Cardiac fibroblast (primary cell): Measurements from ENCODE around the gene SLC47A2.

Experiments used
- DNase-seq, 2 donors: peaks; one replicate each; pipeline versions ENCODE4 v3.0.0 to v3.0.0-alpha.2; 2010; ENCODE audit warnings: low read depth in 2 of 2
- H3K4me3 ChIP-seq, 2 donors: replicated peaks in 1 of 2; 1 replicate in 1 of 2; 2 replicates in 1 of 2; pipeline ENCODE4 v1.5.1; 2011; ENCODE audit warnings: low read depth in 2 of 2, low read length in 2 of 2, mild to moderate bottlenecking in 2 of 2, moderate library complexity in 1 of 2
- TF ChIP-seq, protein P1 (sequence below): IDR thresholded peaks from one replicate; pipeline ENCODE4 v1.5.1; 2011; ENCODE audit warnings: low read depth, mild to moderate bottlenecking, low read length, inconsistent platforms

Gene SLC47A2

DNA sequence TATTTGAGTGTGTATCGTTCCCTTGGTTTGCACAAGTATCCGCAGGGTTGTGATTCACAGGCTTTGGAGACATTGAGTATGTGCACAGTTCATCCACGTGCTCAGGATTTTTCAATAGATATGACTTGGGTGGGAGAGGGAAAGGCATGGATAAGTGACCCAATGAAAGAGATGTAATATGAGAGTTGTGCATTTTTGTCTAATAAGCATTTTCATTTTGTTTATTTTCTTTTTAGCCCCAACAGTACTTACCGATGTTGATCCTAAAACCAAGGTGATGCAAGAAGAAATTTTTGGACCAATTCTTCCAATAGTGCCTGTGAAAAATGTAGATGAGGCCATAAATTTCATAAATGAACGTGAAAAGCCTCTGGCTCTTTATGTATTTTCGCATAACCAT lies 53.3 kb downstream of the SLC47A2 start:
- no peak overlapping the region for H3K4me3 ChIP-seq
- TF ChIP-seq, protein P1, sequence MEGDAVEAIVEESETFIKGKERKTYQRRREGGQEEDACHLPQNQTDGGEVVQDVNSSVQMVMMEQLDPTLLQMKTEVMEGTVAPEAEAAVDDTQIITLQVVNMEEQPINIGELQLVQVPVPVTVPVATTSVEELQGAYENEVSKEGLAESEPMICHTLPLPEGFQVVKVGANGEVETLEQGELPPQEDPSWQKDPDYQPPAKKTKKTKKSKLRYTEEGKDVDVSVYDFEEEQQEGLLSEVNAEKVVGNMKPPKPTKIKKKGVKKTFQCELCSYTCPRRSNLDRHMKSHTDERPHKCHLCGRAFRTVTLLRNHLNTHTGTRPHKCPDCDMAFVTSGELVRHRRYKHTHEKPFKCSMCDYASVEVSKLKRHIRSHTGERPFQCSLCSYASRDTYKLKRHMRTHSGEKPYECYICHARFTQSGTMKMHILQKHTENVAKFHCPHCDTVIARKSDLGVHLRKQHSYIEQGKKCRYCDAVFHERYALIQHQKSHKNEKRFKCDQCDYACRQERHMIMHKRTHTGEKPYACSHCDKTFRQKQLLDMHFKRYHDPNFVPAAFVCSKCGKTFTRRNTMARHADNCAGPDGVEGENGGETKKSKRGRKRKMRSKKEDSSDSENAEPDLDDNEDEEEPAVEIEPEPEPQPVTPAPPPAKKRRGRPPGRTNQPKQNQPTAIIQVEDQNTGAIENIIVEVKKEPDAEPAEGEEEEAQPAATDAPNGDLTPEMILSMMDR = no peak
- DNase-seq = no peak

DNA sequence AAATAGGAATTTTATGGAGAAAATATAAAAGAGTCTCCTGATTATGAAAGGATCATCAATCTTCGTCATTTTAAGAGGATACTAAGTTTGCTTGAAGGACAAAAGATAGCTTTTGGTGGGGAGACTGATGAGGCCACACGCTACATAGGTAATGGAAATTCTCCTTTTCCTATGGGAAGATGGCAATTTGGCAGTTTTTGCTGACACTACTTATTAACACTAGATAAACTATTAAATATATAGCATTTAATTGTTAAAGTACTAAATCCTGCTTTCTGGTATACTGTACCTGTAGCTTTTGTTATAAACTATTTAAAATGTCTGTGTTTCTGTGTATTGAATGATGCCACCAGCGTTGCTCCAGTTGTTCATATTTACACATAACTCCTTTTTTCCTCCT lies 55.3 kb downstream of the SLC47A2 start:
- TF ChIP-seq, protein P1 = no peak
- H3K4me3 ChIP-seq = no peak overlapping the region
- no peak for DNase-seq

DNA sequence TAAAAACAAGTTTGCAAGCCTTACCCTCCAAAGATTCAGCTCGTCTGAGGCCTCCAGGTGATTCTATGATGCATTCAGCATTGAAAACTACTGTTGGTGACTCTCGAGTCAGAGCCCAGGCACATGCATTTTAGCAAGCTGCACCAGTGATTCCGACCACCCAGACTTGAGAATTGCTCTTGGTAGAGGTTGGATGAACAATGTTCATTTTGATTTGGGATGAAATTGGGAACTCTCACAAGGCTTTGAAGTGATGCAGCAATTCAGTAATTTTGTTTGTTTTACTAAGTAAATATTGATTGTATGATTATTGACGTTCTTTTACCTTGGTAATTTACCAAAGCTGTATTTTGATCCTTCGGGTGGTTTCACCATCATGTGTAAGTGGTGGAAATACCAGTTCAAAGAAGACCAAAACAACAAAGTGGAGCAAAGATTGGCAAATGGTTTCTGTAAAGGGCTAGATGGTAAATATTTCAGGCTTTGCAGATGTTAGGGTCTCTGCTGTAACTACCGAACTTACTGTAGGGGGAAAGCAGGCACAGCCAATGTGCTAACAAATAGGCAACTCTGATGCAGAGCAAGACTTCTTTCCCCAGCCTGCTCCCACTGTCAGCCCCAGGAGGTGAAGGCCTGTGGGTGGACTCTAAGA lies 56.0 kb downstream of the SLC47A2 start:
- no peak for DNase-seq
- TF ChIP-seq, protein P1 = no peak
- no peak overlapping the region for H3K4me3 ChIP-seq

DNA sequence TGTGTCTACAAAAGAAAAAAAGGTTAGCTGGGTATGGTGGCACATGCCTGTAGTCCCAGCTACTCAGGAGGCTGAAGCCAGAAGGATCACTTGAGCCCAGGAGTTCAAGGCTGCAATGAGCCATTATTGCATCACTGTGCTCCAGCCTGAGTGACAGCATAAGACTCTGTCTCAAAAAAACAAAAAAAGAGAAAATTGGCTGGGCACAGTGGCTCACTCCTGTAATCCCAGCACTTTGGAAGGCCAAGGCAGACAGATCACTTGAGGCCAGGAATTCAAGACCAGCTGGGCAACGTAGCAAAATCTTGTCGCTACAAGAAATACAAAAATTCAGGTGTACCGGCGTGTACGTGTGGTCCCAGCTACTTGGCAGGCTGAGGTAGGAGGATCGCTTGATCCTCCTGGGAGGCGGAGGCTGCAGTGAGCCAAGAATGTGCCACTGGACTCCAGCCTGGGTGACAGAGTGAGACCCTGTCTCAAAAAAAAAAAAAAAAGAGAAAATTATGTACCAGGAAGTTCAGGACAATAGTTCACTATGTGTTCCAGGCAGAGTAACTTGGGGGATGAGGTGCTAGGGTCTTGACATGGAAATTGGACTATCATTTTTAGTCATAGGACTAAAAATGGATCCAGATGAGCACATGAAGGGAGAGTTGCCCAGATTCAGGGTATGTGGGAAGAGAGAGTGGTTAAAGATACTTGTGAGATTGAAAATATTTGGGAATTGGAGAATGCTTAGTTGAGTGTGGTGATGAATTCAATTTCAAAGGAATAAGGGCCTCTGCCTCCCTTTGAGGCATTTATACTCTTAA lies 56.8 kb downstream of the SLC47A2 start:
- DNase-seq = no peak
- H3K4me3 ChIP-seq = no peak overlapping the region
- TF ChIP-seq, protein P1 = no peak

DNA sequence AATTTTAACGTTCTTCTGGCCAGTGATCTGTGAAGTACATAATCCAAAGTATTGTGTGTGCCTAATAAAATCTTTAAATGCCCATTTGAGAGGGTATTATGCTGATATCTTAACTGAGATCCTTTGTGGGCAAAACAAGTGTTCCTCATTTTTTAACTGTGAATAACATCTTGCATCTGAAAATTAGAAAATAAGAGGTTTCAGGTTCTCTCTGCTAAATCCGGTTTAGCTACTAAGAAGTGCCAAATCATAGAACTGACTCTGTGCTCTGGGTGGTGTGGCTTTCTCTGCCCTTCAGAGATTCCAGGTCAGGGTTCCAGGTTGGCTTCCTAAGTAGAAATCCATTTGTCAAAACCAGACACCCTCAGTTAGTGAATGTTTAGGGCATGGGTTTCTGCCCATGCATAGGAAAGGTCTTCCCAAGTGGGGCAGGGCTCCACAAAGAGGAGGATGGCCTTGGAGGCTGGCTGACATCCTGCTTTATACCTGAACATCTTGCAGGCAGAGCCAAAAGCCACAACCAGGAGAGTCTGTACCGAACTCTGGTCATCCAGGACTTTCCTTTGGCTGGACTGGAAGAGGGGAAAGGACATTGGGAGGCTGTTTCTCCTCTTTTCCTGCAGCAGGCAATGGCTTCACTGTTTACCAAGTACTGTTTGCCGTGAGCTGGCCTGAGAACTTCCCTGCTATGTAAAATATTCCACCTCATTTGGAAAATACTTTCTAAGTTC lies 59.4 kb downstream of the SLC47A2 start:
- TF ChIP-seq, protein P1 = no peak
- H3K4me3 ChIP-seq = no peak overlapping the region
- no peak for DNase-seq

DNA sequence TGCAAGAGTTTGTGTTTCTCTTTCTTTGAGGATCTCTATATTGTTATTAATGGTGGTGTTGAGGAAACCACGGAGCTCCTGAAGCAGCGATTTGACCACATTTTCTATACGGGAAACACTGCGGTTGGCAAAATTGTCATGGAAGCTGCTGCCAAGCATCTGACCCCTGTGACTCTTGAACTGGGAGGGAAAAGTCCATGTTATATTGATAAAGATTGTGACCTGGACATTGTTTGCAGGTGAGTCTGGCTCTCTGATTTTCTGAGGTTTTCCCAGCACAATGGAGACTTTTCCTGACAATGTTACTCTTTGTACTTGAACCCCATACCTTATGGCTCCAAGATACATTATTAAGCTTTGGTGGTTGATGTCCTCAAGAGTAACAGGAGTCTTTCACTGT lies 60.0 kb downstream of the SLC47A2 start:
- H3K4me3 ChIP-seq = no peak overlapping the region
- DNase-seq = no peak
- TF ChIP-seq, protein P1 = no peak
